ENCODE data around the gene FABP3. TPM values are rescaled to one million over a fixed set of nuclear protein-coding genes. Genes with fewer than 3 reads are reported as not detected.
A peak's percentile ranks its signal among the peaks of the same experiment; 100 is the strongest.

FABP3 gene
- total RNA-seq, 1 donor from 2014 or later, result 2.2 TPM

DNA sequence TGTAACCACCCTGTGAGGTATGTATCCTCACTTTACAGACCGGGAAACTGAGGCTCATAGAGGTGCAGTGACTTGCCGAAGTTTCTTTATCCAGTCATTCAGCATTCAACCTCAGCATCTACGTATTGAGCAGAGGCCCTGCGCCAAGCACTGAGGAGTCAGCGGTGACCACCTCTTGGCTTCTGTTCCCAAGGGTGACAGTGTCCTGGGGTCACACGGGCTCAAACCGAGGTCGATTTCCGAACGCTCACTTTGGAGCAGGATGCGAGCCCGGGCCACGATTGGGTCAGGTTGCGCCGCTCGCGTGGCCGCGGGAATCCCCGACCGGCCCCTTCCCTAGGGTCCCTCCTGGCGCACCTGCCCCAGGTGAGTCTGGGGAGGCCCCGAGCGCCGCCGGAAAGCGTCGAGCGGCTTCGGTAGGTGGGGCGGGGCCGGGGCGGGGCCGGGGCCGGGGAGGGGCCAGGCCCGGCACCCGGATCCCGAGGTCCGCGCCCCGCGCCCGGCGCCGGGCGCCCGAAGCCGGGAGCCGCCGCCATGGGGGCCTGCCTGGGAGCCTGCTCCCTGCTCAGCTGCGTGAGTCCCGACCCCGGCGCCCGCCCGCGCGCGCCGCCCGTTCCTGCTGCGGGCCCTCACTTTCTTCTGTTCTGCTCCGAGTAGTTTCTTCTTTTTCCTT is 40.0 kb upstream of the FABP3 start, which contains the start of gene SERINC2:
Gene SERINC2 (plus strand): TSS at position 482 of the 673 bp plus-strand sequence. CDS start 53 bp downstream, at position 535.
- peak within 1 kb of the TSS; percentile 78 for H3K4me2 ChIP-seq
- H3K9me3 ChIP-seq (ENCODE audit: low read depth), result no peaks in the 10 kb centered on the region
- no peaks in the 10 kb centered on the region for H3K9me3 Mint-ChIP-seq
- H3K27me3 Mint-ChIP-seq (ENCODE audit: insufficient read depth, low read depth), result peaks cover 26% of the 10 kb centered on the region
- H3F3A ChIP-seq (ENCODE audit: low read depth), result peaks cover 16% of the 10 kb centered on the region
- peaks cover 10% of the 10 kb centered on the region for H3K36me3 Mint-ChIP-seq
- H3K9ac ChIP-seq, result peak within 1 kb of the TSS; percentile 50
- DNase-seq (ENCODE audit: low spot score), result peak; percentile 68
- H3K4me1 ChIP-seq, result peaks cover 26% of the 10 kb centered on the region
- H3K4me1 Mint-ChIP-seq, result peaks cover 48% of the 10 kb centered on the region
- H3K4me3 ChIP-seq, result peak within 1 kb of the TSS; percentile 91
- peaks cover 21% of the 10 kb centered on the region for H3K79me2 ChIP-seq (ENCODE audit: low read depth)
- H3K4me3 Mint-ChIP-seq, result peak within 1 kb of the TSS; percentile 97
- peak within 1 kb of the TSS; percentile 28 for H3K27ac ChIP-seq
- H2AFZ ChIP-seq (replicated peaks), result peak within 1 kb of the TSS; percentile 65
- peaks cover 17% of the 10 kb centered on the region for H3K27me3 ChIP-seq
- TF ChIP-seq EZH2 (IDR thresholded peaks at IDR 0.05) (no peak), EZH2phosphoT487 (IDR thresholded peaks at IDR 0.05) (no peak)
- TF ChIP-seq, protein P1, sequence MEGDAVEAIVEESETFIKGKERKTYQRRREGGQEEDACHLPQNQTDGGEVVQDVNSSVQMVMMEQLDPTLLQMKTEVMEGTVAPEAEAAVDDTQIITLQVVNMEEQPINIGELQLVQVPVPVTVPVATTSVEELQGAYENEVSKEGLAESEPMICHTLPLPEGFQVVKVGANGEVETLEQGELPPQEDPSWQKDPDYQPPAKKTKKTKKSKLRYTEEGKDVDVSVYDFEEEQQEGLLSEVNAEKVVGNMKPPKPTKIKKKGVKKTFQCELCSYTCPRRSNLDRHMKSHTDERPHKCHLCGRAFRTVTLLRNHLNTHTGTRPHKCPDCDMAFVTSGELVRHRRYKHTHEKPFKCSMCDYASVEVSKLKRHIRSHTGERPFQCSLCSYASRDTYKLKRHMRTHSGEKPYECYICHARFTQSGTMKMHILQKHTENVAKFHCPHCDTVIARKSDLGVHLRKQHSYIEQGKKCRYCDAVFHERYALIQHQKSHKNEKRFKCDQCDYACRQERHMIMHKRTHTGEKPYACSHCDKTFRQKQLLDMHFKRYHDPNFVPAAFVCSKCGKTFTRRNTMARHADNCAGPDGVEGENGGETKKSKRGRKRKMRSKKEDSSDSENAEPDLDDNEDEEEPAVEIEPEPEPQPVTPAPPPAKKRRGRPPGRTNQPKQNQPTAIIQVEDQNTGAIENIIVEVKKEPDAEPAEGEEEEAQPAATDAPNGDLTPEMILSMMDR (IDR thresholded peaks at IDR 0.05), result no peak
- H4K20me1 ChIP-seq (ENCODE audit: low read depth), result peaks cover 11% of the 10 kb centered on the region
- peak within 1 kb of the TSS; percentile 93 for H3K27ac Mint-ChIP-seq
- no peaks in the 10 kb centered on the region for H3K36me3 ChIP-seq

DNA sequence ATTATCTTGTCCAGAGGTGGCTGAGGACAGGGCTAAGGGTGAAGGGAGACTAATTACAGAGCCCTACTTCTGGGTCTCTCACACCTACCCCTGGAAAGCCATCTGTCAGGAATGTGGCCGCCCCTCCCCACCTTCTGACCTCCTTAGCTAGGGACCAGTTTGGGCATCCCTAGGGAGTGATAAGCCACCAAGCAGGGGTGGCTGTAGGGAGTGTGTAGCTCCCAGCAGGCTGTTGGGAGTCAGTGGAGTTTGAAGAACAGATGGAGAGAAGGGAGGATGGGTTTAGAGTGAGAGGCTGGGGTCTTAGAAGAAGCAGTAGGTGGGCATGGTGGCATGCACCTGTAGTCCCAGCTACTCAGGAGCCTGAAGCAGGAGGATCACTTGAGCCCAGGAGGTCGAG is 39.3 kb upstream of the FABP3 start:
- H3K27me3 Mint-ChIP-seq (ENCODE audit: insufficient read depth, low read depth), result peaks cover 24% of the 10 kb centered on the region
- H3K27ac Mint-ChIP-seq, result peak overlapping the region; percentile 46
- H3K9me3 Mint-ChIP-seq, result no peaks in the 10 kb centered on the region
- Histone ChIP-seq H3K79me2 (ENCODE audit: low read depth) (peaks cover 21% of the 10 kb centered on the region), H2AFZ (replicated peaks) (no peak overlapping the region), H3K36me3 (no peaks in the 10 kb centered on the region), H3K4me3 (no peak overlapping the region), H3K27ac (no peak overlapping the region), H3K9me3 (ENCODE audit: low read depth) (no peaks in the 10 kb centered on the region), H3K4me1 (peaks cover 26% of the 10 kb centered on the region), H3F3A (ENCODE audit: low read depth) (peaks cover 16% of the 10 kb centered on the region), H3K27me3 (peaks cover 17% of the 10 kb centered on the region), H3K4me2 (peak overlapping the region; percentile 78), H4K20me1 (ENCODE audit: low read depth) (peaks cover 11% of the 10 kb centered on the region), H3K9ac (no peak overlapping the region)
- TF ChIP-seq, protein P1 (IDR thresholded peaks at IDR 0.05), result no peak
- TF ChIP-seq EZH2 (IDR thresholded peaks at IDR 0.05) (no peak), EZH2phosphoT487 (IDR thresholded peaks at IDR 0.05) (no peak)
- peaks cover 44% of the 10 kb centered on the region for H3K4me1 Mint-ChIP-seq
- H3K36me3 Mint-ChIP-seq, result peaks cover 10% of the 10 kb centered on the region
- H3K4me3 Mint-ChIP-seq, result peak overlapping the region; percentile 88
- DNase-seq (ENCODE audit: low spot score), result no peak

DNA sequence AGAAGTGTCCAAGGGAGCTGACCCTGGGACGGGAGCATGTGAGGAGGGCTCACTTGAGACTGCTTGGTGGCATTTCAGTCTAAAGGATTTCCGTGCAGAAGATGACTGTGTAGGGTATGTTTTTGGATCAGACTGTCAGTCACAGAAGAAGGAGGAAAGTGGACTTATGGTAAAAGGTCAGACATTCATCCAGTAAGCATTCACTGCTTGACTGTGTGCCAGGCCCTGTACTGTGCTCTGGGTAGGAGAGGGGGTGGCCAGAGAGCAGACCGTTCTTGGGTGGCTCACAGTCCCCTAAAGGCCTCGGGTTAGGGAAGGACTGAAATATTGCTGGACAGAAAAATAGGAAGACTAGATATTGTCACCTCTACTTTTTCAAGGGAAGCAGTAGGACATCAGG is 38.0 kb upstream of the FABP3 start:
- TF ChIP-seq, protein P1 (IDR thresholded peaks at IDR 0.05), result no peak
- TF ChIP-seq EZH2phosphoT487 (IDR thresholded peaks at IDR 0.05), result no peak
- TF ChIP-seq EZH2 (IDR thresholded peaks at IDR 0.05), result no peak
- Histone ChIP-seq H3K27me3 (peaks cover 17% of the 10 kb centered on the region), H2AFZ (replicated peaks) (no peak overlapping the region), H3K4me2 (no peak overlapping the region), H3K4me3 (no peak overlapping the region), H3K27ac (no peak overlapping the region), H3K79me2 (ENCODE audit: low read depth) (peaks cover 15% of the 10 kb centered on the region), H3K4me1 (peaks cover 20% of the 10 kb centered on the region), H4K20me1 (ENCODE audit: low read depth) (peaks cover 11% of the 10 kb centered on the region), H3K36me3 (no peaks in the 10 kb centered on the region), H3F3A (ENCODE audit: low read depth) (peaks cover 16% of the 10 kb centered on the region), H3K9me3 (ENCODE audit: low read depth) (no peaks in the 10 kb centered on the region), H3K9ac (no peak overlapping the region)
- H3K27ac Mint-ChIP-seq, result no peak overlapping the region
- no peak for DNase-seq (ENCODE audit: low spot score)
- peaks cover 26% of the 10 kb centered on the region for H3K27me3 Mint-ChIP-seq (ENCODE audit: insufficient read depth, low read depth)
- peak overlapping the region; percentile 16 for H3K4me3 Mint-ChIP-seq
- peaks cover 33% of the 10 kb centered on the region for H3K4me1 Mint-ChIP-seq
- H3K36me3 Mint-ChIP-seq, result peaks cover 9% of the 10 kb centered on the region
- H3K9me3 Mint-ChIP-seq, result no peaks in the 10 kb centered on the region
